Activated CD4-positive, alpha-beta T cell treated with anti-CD3 and anti-CD28 coated beads for 48 hours (primary cell): ENCODE measurements around the gene ADAP2.
"Not testable (repeated sequence)": the region's sequence is repeated elsewhere in the genome, so short reads cannot be mapped to it uniquely, and the experiment has no call there.

ENCODE experiments used
- DNase-seq: peaks from one replicate; pipeline ENCODE4 v3.0.0-alpha.2; 2020

Gene ADAP2

GRCh38 chr17:30930495-30930894 is 8.8 kb downstream of the ADAP2 start:
- no peak for DNase-seq

- DNase-seq, result not testable (repeated sequence)
These were observed 9.8 kb downstream of the ADAP2 start for GRCh38 chr17:30931582-30931981.

GRCh38 chr17:30933966-30934365 is 12.2 kb downstream of the ADAP2 start:
- DNase-seq, result no peak

- peak; percentile 8 for DNase-seq
These were observed 17.4 kb downstream of the ADAP2 start for GRCh38 chr17:30939051-30939689.

- no peak for DNase-seq
These were observed 20.7 kb downstream of the ADAP2 start for GRCh38 chr17:30942308-30943079.

- DNase-seq, result no peak
These were observed 26.1 kb downstream of the ADAP2 start for GRCh38 chr17:30947796-30948195.

GRCh38 chr17:30950189-30950588 is 28.4 kb downstream of the ADAP2 start:
- DNase-seq, result no peak

GRCh38 chr17:30950669-30951399 is 29.1 kb downstream of the ADAP2 start:
- DNase-seq, result no peak

- DNase-seq, result no peak
These were observed 31.1 kb downstream of the ADAP2 start for GRCh38 chr17:30952638-30953393.

GRCh38 chr17:30954046-30954830 is 32.5 kb downstream of the ADAP2 start:
- DNase-seq, result no peak

- no peak for DNase-seq
These were observed 35.1 kb downstream of the ADAP2 start for GRCh38 chr17:30956764-30957374.

GRCh38 chr17:30957741-30958140 is 36.0 kb downstream of the ADAP2 start:
- no peak for DNase-seq

- DNase-seq, result no peak
These were observed 36.4 kb downstream of the ADAP2 start for GRCh38 chr17:30958187-30958586.

GRCh38 chr17:30961209-30962188 is 39.8 kb downstream of the ADAP2 start:
- peak; percentile 22 for DNase-seq

GRCh38 chr17:30964312-30964711 is 42.6 kb downstream of the ADAP2 start:
- DNase-seq, result not testable (repeated sequence)

- DNase-seq, result no peak
These were observed 43.1 kb downstream of the ADAP2 start for GRCh38 chr17:30964876-30965275.

- no peak for DNase-seq
These were observed 43.9 kb downstream of the ADAP2 start for GRCh38 chr17:30965686-30966085.

GRCh38 chr17:30967911-30968310 is 46.2 kb downstream of the ADAP2 start:
- DNase-seq, result not testable (repeated sequence)

- peak; percentile 31 for DNase-seq
These were observed 48.5 kb downstream of the ADAP2 start for GRCh38 chr17:30969989-30970830.
